HG02678 (cell line): ENCODE results near the gene MARK2.

Experiments used
- ATAC-seq: cut with Tn5 transposase; IDR thresholded peaks from one replicate; pipeline ENCODE4 v1.9.1; 2021; ENCODE audit warnings: mild to moderate bottlenecking, moderate library complexity; ENCODE audit not compliant: unreplicated experiment

Gene MARK2

GRCh38 chr11:63920126-63920938 is 81.4 kb downstream of the MARK2 start:
- ATAC-seq = no peak

- no peak for ATAC-seq
Measured at GRCh38 chr11:63920939-63921417, 82.1 kb downstream of the MARK2 start.

- no peak for ATAC-seq
Measured at GRCh38 chr11:63922673-63923192, 83.8 kb downstream of the MARK2 start.

- no peak for ATAC-seq
Measured at GRCh38 chr11:63923319-63923718, 84.4 kb downstream of the MARK2 start.

GRCh38 chr11:63929616-63930015 is 90.7 kb downstream of the MARK2 start:
- ATAC-seq = no peak

- no peak for ATAC-seq
Measured at GRCh38 chr11:63931045-63931444, 92.1 kb downstream of the MARK2 start.

GRCh38 chr11:63931876-63932275 is 93.0 kb downstream of the MARK2 start:
- no peak for ATAC-seq

GRCh38 chr11:63933459-63933858 is 94.5 kb downstream of the MARK2 start:
- ATAC-seq = no peak

GRCh38 chr11:63937713-63938478 is 99.0 kb downstream of the MARK2 start:
- ATAC-seq = peak; percentile 7

GRCh38 chr11:63938479-63939396 is 99.8 kb downstream of the MARK2 start, which contains the start of gene NAA40:
TSS of gene NAA40 (plus strand) at chr11:63939002. CDS start at chr11:63939097, 95 bp downstream.
- peak; percentile 94 for ATAC-seq

- no peak for ATAC-seq
Measured at GRCh38 chr11:63939397-63939891, 100.5 kb downstream of the MARK2 start.

GRCh38 chr11:63940786-63941185 is 101.9 kb downstream of the MARK2 start:
- ATAC-seq = no peak

GRCh38 chr11:63941901-63942300 is 103.0 kb downstream of the MARK2 start:
- no peak for ATAC-seq

- no peak for ATAC-seq
Measured at GRCh38 chr11:63942803-63943202, 103.9 kb downstream of the MARK2 start.

- ATAC-seq = no peak
Measured at GRCh38 chr11:63944987-63945386, 106.1 kb downstream of the MARK2 start.

- ATAC-seq = no peak
Measured at GRCh38 chr11:63945477-63946163, 106.7 kb downstream of the MARK2 start.

GRCh38 chr11:63951779-63952536 is 113.0 kb downstream of the MARK2 start:
- no peak for ATAC-seq

- ATAC-seq = no peak
Measured at GRCh38 chr11:63952570-63952969, 113.7 kb downstream of the MARK2 start.

GRCh38 chr11:63958008-63958407 is 119.1 kb downstream of the MARK2 start:
- no peak for ATAC-seq
